Medulla oblongata (tissue), 1 donor: Measurements from ENCODE around the gene SSTR3.

Source experiments
- DNase-seq: peaks from one replicate; pipeline ENCODE4 v3.0.0-alpha.2; 2015; ENCODE audit errors: extremely low spot score

The SSTR3 gene

GRCh38 chr22:37167981-37168647 is 44.2 kb downstream of the SSTR3 start:
- no peak for DNase-seq

GRCh38 chr22:37167176-37167980 is 44.9 kb downstream of the SSTR3 start:
- no peak for DNase-seq

GRCh38 chr22:37166675-37167066 is 45.6 kb downstream of the SSTR3 start:
- peak; percentile 80 for DNase-seq

GRCh38 chr22:37165940-37166674 is 46.2 kb downstream of the SSTR3 start:
- DNase-seq: no peak

- no peak for DNase-seq
These were observed 47.2 kb downstream of the SSTR3 start for GRCh38 chr22:37165066-37165465.

- no peak for DNase-seq
These were observed 47.8 kb downstream of the SSTR3 start for GRCh38 chr22:37164505-37164887.

- no peak for DNase-seq
These were observed 48.4 kb downstream of the SSTR3 start for GRCh38 chr22:37163575-37164504.

GRCh38 chr22:37163096-37163489 is 49.2 kb downstream of the SSTR3 start:
- no peak for DNase-seq

GRCh38 chr22:37162221-37163095 is 49.8 kb downstream of the SSTR3 start:
- DNase-seq: no peak

- DNase-seq: no peak
These were observed 50.8 kb downstream of the SSTR3 start for GRCh38 chr22:37161443-37161842.

- DNase-seq: no peak
These were observed 52.2 kb downstream of the SSTR3 start for GRCh38 chr22:37160027-37160426.

GRCh38 chr22:37158963-37159290 is 53.4 kb downstream of the SSTR3 start:
- no peak for DNase-seq

GRCh38 chr22:37157516-37158285 is 54.6 kb downstream of the SSTR3 start:
- no peak for DNase-seq

- no peak for DNase-seq
These were observed 55.4 kb downstream of the SSTR3 start for GRCh38 chr22:37156686-37157435.

- DNase-seq: no peak
These were observed 56.3 kb downstream of the SSTR3 start for GRCh38 chr22:37155971-37156370.

GRCh38 chr22:37154925-37155712 is 57.2 kb downstream of the SSTR3 start:
- no peak for DNase-seq
